ENCODE measurements around the gene PDK2. TPM values are rescaled to one million over a fixed set of nuclear protein-coding genes. Genes with fewer than 3 reads are reported as not detected.

Gene PDK2
- total RNA-seq, 1 donor from 2014 or later, result 44.6 TPM

GRCh38 chr17:50110591-50111349 lies 15.6 kb downstream of the PDK2 start:
- Mint-ChIP-seq H3K4me3 (no peak overlapping the region), H3K27ac (no peak overlapping the region), H3K9me3 (no peaks in the 10 kb centered on the region), H3K4me1 (peaks cover 5% of the 10 kb centered on the region), H3K36me3 (peaks cover 11% of the 10 kb centered on the region), H3K27me3 (ENCODE audit: low read depth) (peaks cover 5% of the 10 kb centered on the region)
- no peak for TF ChIP-seq CTCF (IDR thresholded peaks at IDR 0.05; ENCODE audit: unreplicated experiment)
- DNase-seq (ENCODE audit: low spot score in 2 of 2, unreplicated experiment in 2 of 2), result no peak

GRCh38 chr17:50111673-50112655 lies 16.8 kb downstream of the PDK2 start:
- no peak for TF ChIP-seq CTCF (IDR thresholded peaks at IDR 0.05; ENCODE audit: unreplicated experiment)
- H3K4me3 Mint-ChIP-seq, result no peak overlapping the region
- no peak for DNase-seq (ENCODE audit: low spot score in 2 of 2, unreplicated experiment in 2 of 2)
- H3K27me3 Mint-ChIP-seq (ENCODE audit: low read depth), result peaks cover 9% of the 10 kb centered on the region
- H3K27ac Mint-ChIP-seq, result no peak overlapping the region
- peaks cover 9% of the 10 kb centered on the region for H3K4me1 Mint-ChIP-seq
- no peaks in the 10 kb centered on the region for H3K9me3 Mint-ChIP-seq
- peaks cover 11% of the 10 kb centered on the region for H3K36me3 Mint-ChIP-seq

GRCh38 chr17:50112694-50113093 lies 17.5 kb downstream of the PDK2 start:
- Mint-ChIP-seq H3K9me3 (no peaks in the 10 kb centered on the region), H3K4me3 (no peak overlapping the region), H3K36me3 (peaks cover 11% of the 10 kb centered on the region), H3K27ac (no peak overlapping the region), H3K4me1 (peaks cover 10% of the 10 kb centered on the region), H3K27me3 (ENCODE audit: low read depth) (peaks cover 10% of the 10 kb centered on the region)
- no peak for DNase-seq (ENCODE audit: low spot score in 2 of 2, unreplicated experiment in 2 of 2)
- TF ChIP-seq CTCF (IDR thresholded peaks at IDR 0.05; ENCODE audit: unreplicated experiment), result no peak

- no peaks in the 10 kb centered on the region for H3K9me3 Mint-ChIP-seq
- no peak overlapping the region for H3K4me3 Mint-ChIP-seq
- H3K4me1 Mint-ChIP-seq, result peaks cover 10% of the 10 kb centered on the region
- peaks cover 15% of the 10 kb centered on the region for H3K27me3 Mint-ChIP-seq (ENCODE audit: low read depth)
- DNase-seq (ENCODE audit: low spot score in 2 of 2, unreplicated experiment in 2 of 2), result no peak
- no peak for TF ChIP-seq CTCF (IDR thresholded peaks at IDR 0.05; ENCODE audit: unreplicated experiment)
- no peak overlapping the region for H3K27ac Mint-ChIP-seq
- H3K36me3 Mint-ChIP-seq, result peaks cover 9% of the 10 kb centered on the region
Observed at GRCh38 chr17:50113624-50114320, 18.6 kb downstream of the PDK2 start.

- H3K4me3 Mint-ChIP-seq, result no peak overlapping the region
- peaks cover 18% of the 10 kb centered on the region for H3K27me3 Mint-ChIP-seq (ENCODE audit: low read depth)
- no peak for DNase-seq (ENCODE audit: low spot score in 2 of 2, unreplicated experiment in 2 of 2)
- H3K9me3 Mint-ChIP-seq, result no peaks in the 10 kb centered on the region
- peaks cover 10% of the 10 kb centered on the region for H3K4me1 Mint-ChIP-seq
- TF ChIP-seq CTCF (IDR thresholded peaks at IDR 0.05; ENCODE audit: unreplicated experiment), result no peak
- H3K36me3 Mint-ChIP-seq, result peaks cover 4% of the 10 kb centered on the region
- no peak overlapping the region for H3K27ac Mint-ChIP-seq
Observed at GRCh38 chr17:50114401-50114800, 19.2 kb downstream of the PDK2 start.

All from mesothelial cell of epicardium (in vitro differentiated cells).